HG03025 (cell line): Measurements from ENCODE around the gene MOG.
"Not testable (repeated sequence)": the region's sequence is repeated elsewhere in the genome, so short reads cannot be mapped to it uniquely, and the experiment has no call there.

Source experiments
- ATAC-seq: cut with Tn5 transposase; IDR thresholded peaks from one replicate; pipeline ENCODE4 v1.9.1; 2021; ENCODE audit warnings: mild to moderate bottlenecking, moderate library complexity; ENCODE audit not compliant: unreplicated experiment, low FRiP score

Gene MOG

GRCh38 chr6:29633534-29633905, 23.4 kb upstream of the MOG start:
- ATAC-seq = no peak

GRCh38 chr6:29637247-29637646, 19.6 kb upstream of the MOG start:
- ATAC-seq = no peak

GRCh38 chr6:29641430-29642148, 15.3 kb upstream of the MOG start:
- ATAC-seq = no peak

- ATAC-seq = no peak
Observed at GRCh38 chr6:29647927-29648642, 8.8 kb upstream of the MOG start.

GRCh38 chr6:29649701-29650673, 6.9 kb upstream of the MOG start:
- peak; percentile 95 for ATAC-seq

GRCh38 chr6:29651413-29652197, 5.3 kb upstream of the MOG start:
- no peak for ATAC-seq

GRCh38 chr6:29652198-29652584, 4.7 kb upstream of the MOG start:
- no peak for ATAC-seq

GRCh38 chr6:29653452-29654038, 3.3 kb upstream of the MOG start:
- ATAC-seq = no peak

GRCh38 chr6:29655658-29656057, 1.2 kb upstream of the MOG start:
- ATAC-seq = no peak

GRCh38 chr6:29656157-29656556, 735 bp upstream of the MOG start:
- ATAC-seq = no peak

- no peak for ATAC-seq
Observed at GRCh38 chr6:29661071-29661470, 4.2 kb downstream of the MOG start.

- ATAC-seq = not testable (repeated sequence)
Observed at GRCh38 chr6:29661502-29662141, 4.7 kb downstream of the MOG start.

GRCh38 chr6:29663300-29664042, 6.6 kb downstream of the MOG start:
- no peak for ATAC-seq

GRCh38 chr6:29665942-29666825, 9.3 kb downstream of the MOG start:
- no peak for ATAC-seq

GRCh38 chr6:29666826-29667130, 9.9 kb downstream of the MOG start:
- no peak for ATAC-seq

- no peak for ATAC-seq
Observed at GRCh38 chr6:29667158-29667557, 10.3 kb downstream of the MOG start.

GRCh38 chr6:29671026-29671425, 14.1 kb downstream of the MOG start:
- ATAC-seq = no peak

- ATAC-seq = not testable (repeated sequence)
Observed at GRCh38 chr6:29672116-29672515, 15.2 kb downstream of the MOG start.
